WTC11 (cell line): ENCODE data around the gene ADCY2.

Source experiments
- AFF4 ChIP-seq: sonication (generic); formaldehyde crosslinking; IDR thresholded peaks from 2 replicates; pipeline ENCODE4 v1.8.1; 2023; ENCODE audit warnings: mild to moderate bottlenecking, missing genetic modification reagents, borderline replicate concordance
- ATF1 ChIP-seq: sonication (generic); formaldehyde crosslinking; IDR thresholded peaks from 2 replicates; pipeline ENCODE4 v1.8.1; 2023; ENCODE audit warnings: mild to moderate bottlenecking, moderate library complexity, missing genetic modification reagents
- ATF6 ChIP-seq: sonication (generic); formaldehyde crosslinking; IDR thresholded peaks from 2 replicates; pipeline ENCODE4 v1.8.1; 2023; ENCODE audit warnings: mild to moderate bottlenecking, missing genetic modification reagents
- CREB1 ChIP-seq: sonication (generic); formaldehyde crosslinking; IDR thresholded peaks from 2 replicates; pipeline ENCODE4 v1.8.0; 2023; ENCODE audit warnings: mild to moderate bottlenecking, missing genetic modification reagents
- CTCF ChIP-seq: fragments of 200-600 bp; IDR thresholded peaks from 2 replicates; pipeline ENCODE4 v1.8.0; 2022; ENCODE audit warnings: antibody characterized with exemption
- ETV6 ChIP-seq: sonication (generic); formaldehyde crosslinking; IDR thresholded peaks from 2 replicates; pipeline ENCODE4 v1.8.1; 2022; ENCODE audit warnings: mild to moderate bottlenecking, missing genetic modification reagents
- FOXK1 ChIP-seq: sonication (generic); formaldehyde crosslinking; IDR thresholded peaks from 2 replicates; pipeline ENCODE4 v1.8.0; 2022; ENCODE audit warnings: mild to moderate bottlenecking, moderate library complexity, missing genetic modification reagents
- GABPB1 ChIP-seq: sonication (generic); formaldehyde crosslinking; IDR thresholded peaks from 2 replicates; pipeline ENCODE4 v1.8.1; 2023; ENCODE audit warnings: mild to moderate bottlenecking, missing genetic modification reagents
- IRF1 ChIP-seq: sonication (generic); formaldehyde crosslinking; IDR thresholded peaks from 2 replicates; pipeline ENCODE4 v1.8.0; 2023; ENCODE audit warnings: missing genetic modification reagents
- MAX ChIP-seq: sonication (generic); formaldehyde crosslinking; IDR thresholded peaks from 2 replicates; pipeline ENCODE4 v1.8.0; 2022; ENCODE audit warnings: mild to moderate bottlenecking, missing genetic modification reagents
- PREB ChIP-seq: sonication (generic); formaldehyde crosslinking; IDR thresholded peaks from 2 replicates; pipeline ENCODE4 v1.8.1; 2022; ENCODE audit warnings: mild to moderate bottlenecking, missing genetic modification reagents, moderate library complexity, borderline replicate concordance
- TCF7 ChIP-seq: sonication (generic); formaldehyde crosslinking; IDR thresholded peaks from 2 replicates; pipeline ENCODE4 v1.8.0; 2022; ENCODE audit warnings: mild to moderate bottlenecking, low read depth, missing genetic modification reagents, moderate library complexity
- ZNF317 ChIP-seq: sonication (generic); formaldehyde crosslinking; IDR thresholded peaks from 2 replicates; pipeline ENCODE4 v1.8.1; 2023; ENCODE audit warnings: low read depth, mild to moderate bottlenecking, moderate library complexity, missing genetic modification reagents, borderline replicate concordance
- ZNF423 ChIP-seq: fragments of 250-450 bp; sonication (Bioruptor Pico); IDR thresholded peaks from 2 replicates; pipeline ENCODE4 v2.1.2; 2022; ENCODE audit warnings: mild to moderate bottlenecking, moderate library complexity

- TF ChIP-seq CTCF (no peak; the same call in 1 of the 2 replicates), PREB (CRISPR knock-in tag) (no peak), IRF1 (CRISPR knock-in tag) (no peak), ATF6 (no peak), ETV6 (CRISPR knock-in tag) (no peak), ZNF317 (no peak), MAX (CRISPR knock-in tag) (no peak), AFF4 (CRISPR knock-in tag) (no peak), CREB1 (no peak), ATF1 (CRISPR knock-in tag) (no peak), FOXK1 (CRISPR knock-in tag) (no peak), GABPB1 (CRISPR knock-in tag) (no peak), TCF7 (CRISPR knock-in tag) (no peak), ZNF423 (CRISPR knock-in tag) (peak; percentile 37; the same call in 1 of the 2 replicates)
Observed at GRCh38 chr5:7474821-7475403, 79.0 kb downstream of the ADCY2 start.
